GM06990 (cell line): ENCODE results near the gene CLEC19A.

ENCODE experiments used
- DNase-seq: peaks from one replicate; pipeline ENCODE4 v3.0.0-alpha.2; 2011; ENCODE audit not compliant: insufficient read length; ENCODE audit errors: extremely low read depth
- H3K27me3 ChIP-seq: replicated peaks from 2 replicates; pipeline ENCODE4 v1.6.0; 2011; ENCODE audit warnings: low read length; ENCODE audit not compliant: control insufficient read depth, insufficient read depth
- H3K36me3 ChIP-seq: 2 replicates; pipeline ENCODE4 v1.5.1; 2011; ENCODE audit warnings: low read length; ENCODE audit not compliant: control insufficient read depth, insufficient read depth
- H3K4me3 ChIP-seq: replicated peaks from 2 replicates; pipeline ENCODE4 v1.5.1; 2011; ENCODE audit warnings: low read depth, mild to moderate bottlenecking, control low read depth, low read length
- TF ChIP-seq, protein P1 (sequence below): IDR thresholded peaks from 2 replicates; pipeline ENCODE4 v1.5.1; 2011; ENCODE audit warnings: low read length, control low read depth, mild to moderate bottlenecking, inconsistent platforms; ENCODE audit not compliant: insufficient read depth, poor library complexity, severe bottlenecking

CLEC19A gene

DNA sequence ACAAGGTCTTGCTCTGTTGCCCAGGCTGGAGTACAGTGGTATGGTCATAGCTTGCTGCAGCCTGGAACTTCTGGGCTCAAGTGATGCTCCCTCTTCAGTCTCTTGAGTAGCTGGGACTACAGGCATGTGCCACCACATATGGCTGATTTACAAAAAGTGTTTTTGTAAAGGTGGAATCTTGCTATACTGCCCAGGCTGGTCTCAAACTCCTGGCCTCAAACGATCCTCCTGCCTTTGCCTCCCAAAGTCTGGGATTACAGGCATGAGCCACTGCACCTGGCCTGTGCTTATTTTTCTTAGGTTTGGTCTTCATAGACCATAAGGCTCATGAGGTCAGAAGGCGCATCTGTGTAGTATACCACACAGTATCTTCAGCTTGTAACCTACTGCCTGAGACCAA is 5.3 kb downstream of the CLEC19A start:
- Histone ChIP-seq H3K36me3 (no peaks in the 10 kb centered on the region), H3K27me3 (no peaks in the 10 kb centered on the region), H3K4me3 (no peak overlapping the region)
- no peak for DNase-seq
- TF ChIP-seq, protein P1, sequence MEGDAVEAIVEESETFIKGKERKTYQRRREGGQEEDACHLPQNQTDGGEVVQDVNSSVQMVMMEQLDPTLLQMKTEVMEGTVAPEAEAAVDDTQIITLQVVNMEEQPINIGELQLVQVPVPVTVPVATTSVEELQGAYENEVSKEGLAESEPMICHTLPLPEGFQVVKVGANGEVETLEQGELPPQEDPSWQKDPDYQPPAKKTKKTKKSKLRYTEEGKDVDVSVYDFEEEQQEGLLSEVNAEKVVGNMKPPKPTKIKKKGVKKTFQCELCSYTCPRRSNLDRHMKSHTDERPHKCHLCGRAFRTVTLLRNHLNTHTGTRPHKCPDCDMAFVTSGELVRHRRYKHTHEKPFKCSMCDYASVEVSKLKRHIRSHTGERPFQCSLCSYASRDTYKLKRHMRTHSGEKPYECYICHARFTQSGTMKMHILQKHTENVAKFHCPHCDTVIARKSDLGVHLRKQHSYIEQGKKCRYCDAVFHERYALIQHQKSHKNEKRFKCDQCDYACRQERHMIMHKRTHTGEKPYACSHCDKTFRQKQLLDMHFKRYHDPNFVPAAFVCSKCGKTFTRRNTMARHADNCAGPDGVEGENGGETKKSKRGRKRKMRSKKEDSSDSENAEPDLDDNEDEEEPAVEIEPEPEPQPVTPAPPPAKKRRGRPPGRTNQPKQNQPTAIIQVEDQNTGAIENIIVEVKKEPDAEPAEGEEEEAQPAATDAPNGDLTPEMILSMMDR: no peak

DNA sequence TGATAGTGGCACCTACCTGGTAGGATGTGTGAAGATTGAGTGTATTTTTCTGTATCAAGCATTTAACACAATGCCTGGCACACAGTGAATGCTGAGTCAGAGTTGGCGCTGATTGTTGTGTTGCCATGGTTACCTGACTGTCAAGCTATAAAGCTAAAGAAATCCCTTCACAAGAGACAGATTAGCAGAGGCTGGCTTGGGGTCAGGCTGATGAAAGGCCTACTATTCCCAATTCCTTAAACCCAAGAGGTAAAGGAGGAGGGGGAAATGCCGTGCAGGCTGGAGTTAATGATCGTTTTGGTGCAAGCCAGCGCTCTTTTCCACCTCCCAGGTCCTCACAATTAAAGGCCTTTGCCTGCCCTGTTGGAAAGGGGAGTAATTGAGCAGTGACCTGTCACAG is 5.9 kb downstream of the CLEC19A start:
- Histone ChIP-seq H3K4me3 (no peak overlapping the region), H3K36me3 (no peaks in the 10 kb centered on the region), H3K27me3 (no peaks in the 10 kb centered on the region; the same call in 1 of the 2 replicates)
- DNase-seq: no peak
- TF ChIP-seq, protein P1: no peak

DNA sequence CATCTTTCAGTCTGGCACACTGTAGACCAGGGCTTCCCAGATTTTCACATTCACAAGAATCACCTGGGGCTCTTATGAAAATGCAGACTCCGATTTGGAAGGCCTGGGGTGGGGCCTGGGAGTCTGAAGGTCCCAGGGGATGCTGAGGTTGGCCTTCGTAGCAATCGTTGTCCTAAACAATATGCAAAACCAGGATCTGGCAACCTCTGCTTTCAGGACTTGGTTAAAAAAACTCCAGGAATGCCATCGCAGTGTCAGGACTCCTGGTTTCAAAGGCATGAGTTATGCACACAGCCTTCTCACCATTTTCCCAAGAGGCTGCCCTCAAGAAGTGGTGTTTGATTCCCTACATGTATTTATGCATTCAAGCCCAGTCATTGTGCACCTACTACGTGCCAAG is 6.7 kb downstream of the CLEC19A start:
- TF ChIP-seq, protein P1: no peak
- Histone ChIP-seq H3K4me3 (no peak overlapping the region), H3K27me3 (no peaks in the 10 kb centered on the region; the same call in 1 of the 2 replicates), H3K36me3 (no peaks in the 10 kb centered on the region)
- no peak for DNase-seq

DNA sequence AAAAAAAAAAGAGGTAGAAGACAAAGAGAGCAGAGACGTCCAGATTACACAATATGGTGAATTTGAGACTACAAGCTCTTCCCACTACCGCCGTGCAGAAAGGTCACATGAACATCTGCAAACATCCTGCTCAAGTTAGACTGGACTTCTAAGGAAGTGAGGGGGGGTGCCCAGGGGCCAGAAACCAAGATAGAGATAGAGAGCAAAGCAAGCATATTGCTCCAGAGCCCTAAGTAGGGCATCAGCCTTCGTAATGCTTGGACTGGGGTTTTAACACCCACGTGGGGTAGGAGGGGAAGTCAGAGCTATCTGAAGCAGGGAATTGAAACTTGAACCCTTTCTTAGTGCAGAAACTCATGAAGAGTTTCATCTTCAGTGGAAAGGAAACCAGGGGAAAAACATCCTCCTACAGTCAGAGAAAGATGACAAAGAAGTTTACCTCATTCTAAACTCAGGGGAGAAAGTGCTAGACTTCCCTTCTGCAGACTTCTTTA is 8.7 kb downstream of the CLEC19A start:
- DNase-seq: peak; percentile 43
- TF ChIP-seq, protein P1: no peak
- Histone ChIP-seq H3K36me3 (no peaks in the 10 kb centered on the region), H3K4me3 (no peak overlapping the region), H3K27me3 (no peaks in the 10 kb centered on the region; the same call in 1 of the 2 replicates)

DNA sequence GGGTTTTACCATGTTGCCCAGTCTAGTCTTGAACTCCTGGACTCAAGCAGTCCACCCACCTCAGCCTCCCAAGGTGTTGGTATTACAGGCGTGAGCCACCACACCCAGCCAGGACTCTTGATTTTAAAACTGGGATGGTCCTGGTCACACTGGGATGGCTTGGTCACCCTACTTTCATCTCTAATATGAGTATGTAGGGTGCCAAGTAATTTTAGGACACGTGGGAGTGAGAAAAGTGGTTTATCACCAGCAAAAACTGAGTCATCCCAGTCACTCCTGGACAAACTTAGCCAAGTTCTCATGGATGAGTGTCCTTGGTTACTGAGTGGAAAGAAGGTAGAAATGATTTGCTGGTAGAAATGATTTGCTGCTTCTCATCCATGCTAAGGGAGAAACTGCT is 9.9 kb downstream of the CLEC19A start:
- Histone ChIP-seq H3K27me3 (no peaks in the 10 kb centered on the region; the same call in 1 of the 2 replicates), H3K4me3 (no peak overlapping the region), H3K36me3 (no peaks in the 10 kb centered on the region)
- peak; percentile 7 for DNase-seq
- TF ChIP-seq, protein P1: no peak

DNA sequence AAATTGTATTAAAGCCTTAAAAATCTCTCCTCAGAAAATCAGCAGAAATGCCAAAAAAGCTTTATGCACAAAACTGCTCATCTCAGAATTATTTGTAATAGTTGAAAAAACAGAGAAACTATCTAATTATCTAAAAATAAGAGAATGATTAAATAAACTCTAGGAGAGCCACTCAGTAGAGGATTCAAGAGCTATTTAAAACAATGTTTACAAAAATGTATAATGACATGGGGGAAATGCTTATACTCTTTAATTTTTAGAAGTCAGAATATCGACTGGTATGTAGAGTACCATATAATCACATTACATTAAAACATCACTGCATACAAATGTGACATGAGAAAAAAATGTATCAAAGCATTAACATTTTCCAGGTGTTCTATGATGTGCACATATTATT is 11.9 kb downstream of the CLEC19A start:
- no peak for DNase-seq
- Histone ChIP-seq H3K27me3 (no peaks in the 10 kb centered on the region; the same call in 1 of the 2 replicates), H3K36me3 (no peaks in the 10 kb centered on the region), H3K4me3 (no peak overlapping the region)
- TF ChIP-seq, protein P1: no peak
